ENCODE results near the gene PLCD1. TPM values are rescaled to one million over a fixed set of nuclear protein-coding genes. Genes with fewer than 3 reads are reported as not detected.
A peak's percentile ranks its signal among the peaks of the same experiment; 100 is the strongest.

The PLCD1 gene
- total RNA-seq, 4 donors from 2014 or later, result 43.8 to 48.6 (median 48.0) TPM

DNA sequence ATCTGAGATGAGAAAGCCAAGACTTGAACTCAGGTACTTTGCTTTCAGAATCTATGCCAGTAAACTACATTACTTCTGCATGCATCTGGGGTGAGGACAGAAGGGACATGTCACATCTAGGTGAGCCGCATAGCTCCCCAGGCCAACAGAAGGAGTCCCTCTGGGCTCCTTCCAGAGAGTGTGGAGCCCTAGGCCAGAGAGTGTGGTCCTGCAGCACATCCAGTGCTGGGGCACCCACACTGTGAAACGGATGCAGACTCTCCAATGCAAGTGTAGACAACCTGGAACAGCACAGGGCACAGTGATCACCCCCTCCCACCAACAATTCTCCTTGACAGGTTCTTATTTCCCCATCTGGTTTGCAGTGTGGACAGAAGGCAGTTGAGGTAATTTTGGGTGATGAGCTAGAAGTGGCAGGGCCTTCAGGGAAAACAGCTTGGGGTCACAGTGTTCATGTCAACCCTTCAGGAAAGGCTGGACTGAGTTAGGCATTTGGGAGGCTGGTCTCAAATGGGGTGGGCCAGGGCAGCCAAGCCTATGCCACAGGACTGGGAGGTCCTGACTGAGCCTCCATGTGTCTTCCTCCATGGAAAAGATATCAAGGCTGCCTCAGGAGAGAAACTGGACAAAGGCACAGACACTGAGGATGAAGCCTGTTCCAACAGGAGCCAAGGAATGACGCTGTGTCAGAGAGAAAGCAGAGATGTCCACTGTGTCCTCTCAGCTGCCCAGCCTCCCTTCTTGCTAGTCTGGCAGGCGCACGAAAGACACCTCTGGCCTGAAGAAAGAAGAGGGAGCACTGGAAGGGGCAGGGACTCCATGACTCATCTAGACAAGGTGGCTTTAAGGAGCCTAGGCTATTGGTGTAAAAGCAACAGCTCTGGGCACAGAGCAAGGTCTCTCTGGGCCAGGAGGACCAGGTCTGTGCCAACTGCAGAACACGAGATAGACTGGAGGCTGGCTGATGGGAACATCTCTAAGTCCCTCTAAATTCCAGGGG lies 1.7 kb downstream of the PLCD1 start:
- DNase-seq (ENCODE audit: low spot score in 2 of 2), result no peak
- Histone ChIP-seq H3K4me1 (peaks cover 0 to 77% (median 29%) of the 10 kb centered on the region in 4 donors), H3K36me3 (no peaks in the 10 kb centered on the region), H3K27ac (peak overlapping the region in 3 of 4 donors; percentile 81 to 99 (median 97)), H3K4me3 (peak overlapping the region in 1 of 4 donors; percentile 94), H3K9me3 (no peaks in the 10 kb centered on the region), H3K27me3 (no peaks in the 10 kb centered on the region)
- WGBS, 2 donors, result 90 to 92% methylated on average over 6 of the region's 6 CpGs
- TF ChIP-seq, protein P1, sequence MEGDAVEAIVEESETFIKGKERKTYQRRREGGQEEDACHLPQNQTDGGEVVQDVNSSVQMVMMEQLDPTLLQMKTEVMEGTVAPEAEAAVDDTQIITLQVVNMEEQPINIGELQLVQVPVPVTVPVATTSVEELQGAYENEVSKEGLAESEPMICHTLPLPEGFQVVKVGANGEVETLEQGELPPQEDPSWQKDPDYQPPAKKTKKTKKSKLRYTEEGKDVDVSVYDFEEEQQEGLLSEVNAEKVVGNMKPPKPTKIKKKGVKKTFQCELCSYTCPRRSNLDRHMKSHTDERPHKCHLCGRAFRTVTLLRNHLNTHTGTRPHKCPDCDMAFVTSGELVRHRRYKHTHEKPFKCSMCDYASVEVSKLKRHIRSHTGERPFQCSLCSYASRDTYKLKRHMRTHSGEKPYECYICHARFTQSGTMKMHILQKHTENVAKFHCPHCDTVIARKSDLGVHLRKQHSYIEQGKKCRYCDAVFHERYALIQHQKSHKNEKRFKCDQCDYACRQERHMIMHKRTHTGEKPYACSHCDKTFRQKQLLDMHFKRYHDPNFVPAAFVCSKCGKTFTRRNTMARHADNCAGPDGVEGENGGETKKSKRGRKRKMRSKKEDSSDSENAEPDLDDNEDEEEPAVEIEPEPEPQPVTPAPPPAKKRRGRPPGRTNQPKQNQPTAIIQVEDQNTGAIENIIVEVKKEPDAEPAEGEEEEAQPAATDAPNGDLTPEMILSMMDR (IDR thresholded peaks at IDR 0.05), result no peak
- TF ChIP-seq POLR2A (IDR thresholded peaks at IDR 0.05) (no peak), EP300 (IDR thresholded peaks at IDR 0.05) (no peak)

GRCh38 chr3:38026856-38027255 lies 2.6 kb downstream of the PLCD1 start:
- H3K9me3 ChIP-seq, result no peaks in the 10 kb centered on the region
- TF ChIP-seq POLR2A (IDR thresholded peaks at IDR 0.05) (no peak), EP300 (IDR thresholded peaks at IDR 0.05) (no peak)
- TF ChIP-seq, protein P1 (IDR thresholded peaks at IDR 0.05), result no peak
- H3K27me3 ChIP-seq, result no peaks in the 10 kb centered on the region
- no peaks in the 10 kb centered on the region for H3K36me3 ChIP-seq
- 87% methylated on average over 4 of the region's 4 CpGs for WGBS, 2 donors
- H3K27ac ChIP-seq, result peak overlapping the region in 2 of 4 donors; percentile 99
- DNase-seq (ENCODE audit: low spot score in 2 of 2), result no peak
- H3K4me3 ChIP-seq, result no peak overlapping the region
- peaks cover 0 to 83% (median 29%) of the 10 kb centered on the region in 4 donors for H3K4me1 ChIP-seq

GRCh38 chr3:38022896-38023709 lies 6.3 kb downstream of the PLCD1 start:
- H3K9me3 ChIP-seq, result no peaks in the 10 kb centered on the region
- H3K4me3 ChIP-seq, result peak overlapping the region in 1 of 4 donors; percentile 56
- H3K4me1 ChIP-seq, result peaks cover 0 to 52% (median 14%) of the 10 kb centered on the region in 4 donors
- H3K27me3 ChIP-seq, result no peaks in the 10 kb centered on the region
- peak overlapping the region in 3 of 4 donors; percentile 95 to 99 (median 99) for H3K27ac ChIP-seq
- TF ChIP-seq POLR2A (IDR thresholded peaks at IDR 0.05) (no peak), EP300 (IDR thresholded peaks at IDR 0.05) (no peak)
- TF ChIP-seq, protein P1 (IDR thresholded peaks at IDR 0.05), result no peak
- DNase-seq (ENCODE audit: low spot score in 2 of 2), result no peak
- H3K36me3 ChIP-seq, result peaks cover 0 to 25% (median 0%) of the 10 kb centered on the region in 3 donors
- 75 to 80% methylated on average over 6 of the region's 6 CpGs for WGBS, 2 donors

DNA sequence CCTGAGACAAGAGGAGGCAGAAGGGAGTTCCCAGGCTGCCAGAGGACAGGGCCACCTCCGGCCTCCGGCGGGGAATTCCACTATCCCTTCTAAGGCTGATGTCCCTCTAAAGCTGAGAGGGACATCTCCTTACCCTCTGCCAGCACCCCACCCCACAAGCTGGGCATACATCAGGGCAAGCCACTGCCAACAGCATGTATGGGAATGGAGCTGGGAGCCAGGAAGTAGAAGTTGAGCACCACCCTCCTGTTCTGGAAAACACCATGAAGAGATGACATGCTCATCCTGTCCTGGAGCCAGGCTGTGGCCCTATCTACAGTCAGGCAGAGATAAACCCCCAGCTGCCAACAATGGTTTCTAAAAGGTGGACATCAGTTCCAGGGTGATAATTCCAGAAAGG lies 7.1 kb downstream of the PLCD1 start:
- Histone ChIP-seq H3K27ac (peak overlapping the region in 1 of 4 donors; percentile 43), H3K36me3 (peaks cover 0 to 33% (median 2%) of the 10 kb centered on the region in 3 donors), H3K9me3 (no peaks in the 10 kb centered on the region), H3K4me1 (peaks cover 0 to 45% (median 13%) of the 10 kb centered on the region in 4 donors), H3K27me3 (no peaks in the 10 kb centered on the region), H3K4me3 (no peak overlapping the region)
- TF ChIP-seq POLR2A (IDR thresholded peaks at IDR 0.05) (no peak), EP300 (IDR thresholded peaks at IDR 0.05) (no peak)
- TF ChIP-seq, protein P1 (IDR thresholded peaks at IDR 0.05), result no peak
- 70 to 87% methylated on average over 3 of the region's 3 CpGs for WGBS, 2 donors
- DNase-seq (ENCODE audit: low spot score in 2 of 2), result no peak
